GM19463 (cell line): ENCODE measurements around the gene MTCL3.
A peak's percentile ranks its signal among the peaks of the same experiment; 100 is the strongest.

Experiments used
- ATAC-seq: cut with Tn5 transposase; IDR thresholded peaks from one replicate; pipeline ENCODE4 v1.9.1; 2021; ENCODE audit warnings: mild to moderate bottlenecking, moderate library complexity; ENCODE audit not compliant: unreplicated experiment

The MTCL3 gene

GRCh38 chr6:127515794-127516661 lies 3.1 kb downstream of the MTCL3 start:
- peak; percentile 63 for ATAC-seq

DNA sequence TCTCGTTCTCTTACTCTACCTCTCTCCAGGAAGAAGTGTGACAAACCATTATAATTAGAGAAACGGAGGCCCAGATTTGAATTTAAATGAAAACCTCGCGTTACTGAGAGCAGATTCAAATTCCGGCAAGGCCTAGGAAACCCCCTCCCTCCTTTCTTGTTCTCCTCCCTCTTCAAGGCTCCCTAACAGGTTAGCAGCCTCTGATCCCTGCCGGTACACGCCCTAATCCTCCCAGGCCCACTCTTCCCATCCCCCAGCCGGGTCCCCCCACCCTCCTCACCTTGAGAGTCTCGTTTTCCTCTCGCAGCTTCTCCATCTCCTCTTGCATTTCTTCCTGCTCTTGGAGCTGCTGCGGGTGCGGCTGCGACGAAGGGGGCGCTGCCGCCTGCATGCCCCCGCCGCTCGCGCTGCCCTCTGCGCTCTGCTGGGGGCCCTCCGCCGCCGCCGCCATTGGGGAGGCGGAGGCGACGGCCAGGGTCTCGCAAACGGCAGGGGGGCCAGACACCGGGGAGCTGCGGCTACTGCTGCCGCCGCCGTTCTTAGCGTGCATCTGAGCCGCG lies 3.8 kb downstream of the MTCL3 start:
- peak; percentile 18 for ATAC-seq

GRCh38 chr6:127514773-127515227 lies 4.3 kb downstream of the MTCL3 start:
- no peak for ATAC-seq

GRCh38 chr6:127514179-127514772 lies 4.9 kb downstream of the MTCL3 start:
- no peak for ATAC-seq

GRCh38 chr6:127513425-127513824 lies 5.7 kb downstream of the MTCL3 start:
- no peak for ATAC-seq

DNA sequence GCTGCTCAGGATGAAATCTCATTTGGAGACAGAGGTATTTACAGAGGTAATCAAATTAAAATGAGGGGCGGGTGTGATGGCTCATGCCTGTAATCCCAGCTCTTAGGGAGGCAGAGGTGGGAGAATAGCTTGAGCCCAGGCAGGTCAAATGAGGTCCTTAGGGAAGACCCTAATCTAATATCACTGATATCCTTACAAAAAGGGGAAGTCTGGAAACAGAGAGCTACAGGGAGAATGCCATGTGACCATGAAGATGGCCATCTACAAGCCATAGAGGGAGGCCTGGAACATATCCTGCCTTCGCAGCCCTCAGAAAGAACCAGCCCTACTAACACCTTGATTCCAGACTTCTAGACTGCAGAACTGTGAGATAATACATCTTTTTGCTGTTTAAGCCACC lies 8.3 kb downstream of the MTCL3 start:
- ATAC-seq: no peak

GRCh38 chr6:127506894-127507293 lies 12.2 kb downstream of the MTCL3 start:
- no peak for ATAC-seq

DNA sequence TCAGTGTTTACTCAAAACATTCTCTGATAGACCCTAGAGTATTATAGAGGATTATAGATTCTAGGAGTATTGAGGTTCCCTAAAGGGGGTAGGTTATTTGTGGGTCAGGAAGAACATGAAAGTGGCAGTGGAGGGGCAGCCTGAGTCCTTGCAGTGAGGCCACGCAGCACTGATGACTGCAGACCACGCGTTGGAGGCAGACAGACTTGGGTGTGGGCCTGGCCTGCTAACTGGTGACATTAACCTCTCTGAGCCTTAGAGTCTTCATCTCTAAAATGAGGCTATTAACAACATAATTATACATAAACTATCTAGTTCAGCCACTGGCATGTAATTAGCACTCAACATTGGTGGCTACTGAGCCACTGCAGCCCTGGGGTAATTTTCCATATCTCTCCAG lies 16.1 kb downstream of the MTCL3 start:
- ATAC-seq: no peak

GRCh38 chr6:127497410-127497809 lies 21.7 kb downstream of the MTCL3 start:
- ATAC-seq: no peak

- no peak for ATAC-seq
Measured at GRCh38 chr6:127496471-127496870, 22.7 kb downstream of the MTCL3 start.

GRCh38 chr6:127494240-127494767 lies 24.8 kb downstream of the MTCL3 start:
- ATAC-seq: no peak

DNA sequence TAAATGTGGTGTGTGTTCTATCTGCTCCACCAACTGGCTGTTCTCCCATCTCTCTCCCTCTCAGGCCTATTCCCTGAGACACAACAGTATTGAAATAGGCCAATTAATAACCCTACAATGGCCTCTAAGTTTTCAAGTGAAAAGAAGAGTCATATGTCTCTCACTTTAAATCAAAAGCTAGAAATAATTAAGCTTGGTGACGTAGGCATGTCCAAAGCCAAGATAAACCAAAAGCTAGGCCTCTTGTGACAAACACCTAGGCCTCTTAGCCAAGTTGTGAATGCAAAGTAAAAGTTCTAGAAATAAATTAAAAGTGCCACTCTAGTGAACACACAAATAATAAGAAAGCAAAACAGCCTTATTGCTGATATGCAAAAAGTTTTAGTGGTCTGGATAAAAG lies 29.9 kb downstream of the MTCL3 start:
- ATAC-seq: no peak

- ATAC-seq: no peak
Measured at GRCh38 chr6:127486934-127487333, 32.2 kb downstream of the MTCL3 start.

DNA sequence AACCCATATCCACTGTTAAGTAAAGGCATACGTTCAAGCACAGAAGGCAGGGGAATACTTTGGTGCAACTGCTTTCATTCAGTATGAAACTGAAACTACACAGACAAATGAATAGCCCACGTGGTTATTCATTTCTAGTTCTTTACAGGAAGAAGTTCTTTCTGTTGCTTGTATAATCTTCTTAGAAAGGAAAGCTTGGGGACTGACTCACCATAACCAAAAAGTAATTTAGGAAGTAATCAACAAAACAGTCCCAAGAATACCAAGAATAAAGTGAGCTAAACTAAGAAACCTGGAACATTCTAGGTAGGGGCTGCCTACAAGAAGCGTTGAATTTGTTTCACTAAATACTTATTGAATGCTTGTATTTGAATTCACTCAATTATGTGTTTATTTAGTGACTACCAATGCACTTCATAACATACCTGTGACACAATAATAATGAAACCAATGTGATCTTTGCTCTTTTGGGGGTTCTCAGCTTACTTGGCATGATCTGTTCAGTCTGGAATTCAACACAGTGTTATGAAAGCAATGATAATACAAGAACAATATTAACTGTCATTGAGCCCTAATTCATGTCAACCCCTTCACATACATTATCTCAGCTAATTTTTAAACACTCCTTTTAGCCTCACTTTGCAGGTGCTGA lies 34.8 kb downstream of the MTCL3 start:
- peak; percentile 93 for ATAC-seq

GRCh38 chr6:127483399-127484055 lies 35.6 kb downstream of the MTCL3 start:
- peak; percentile 21 for ATAC-seq

DNA sequence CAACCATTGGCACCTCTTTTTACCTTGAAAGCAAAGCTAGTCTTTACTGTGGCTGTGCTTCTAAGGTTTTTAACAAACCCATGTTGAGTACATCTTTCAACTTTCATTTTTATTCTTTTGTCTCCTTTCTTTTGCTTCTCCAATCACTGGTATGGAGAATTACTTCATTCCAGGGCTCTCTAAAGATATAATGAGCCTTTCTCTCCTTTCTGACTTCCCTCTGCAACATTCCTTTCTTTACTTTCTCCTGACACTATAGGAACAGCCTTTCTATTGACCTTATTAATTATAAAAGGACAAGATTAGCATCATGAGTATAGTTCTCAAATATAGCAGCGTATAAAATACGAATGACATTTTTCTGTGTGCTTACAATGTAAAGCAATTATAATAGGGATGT lies 36.8 kb downstream of the MTCL3 start:
- no peak for ATAC-seq

GRCh38 chr6:127481628-127482027 lies 37.5 kb downstream of the MTCL3 start:
- no peak for ATAC-seq

GRCh38 chr6:127481111-127481510 lies 38.0 kb downstream of the MTCL3 start:
- no peak for ATAC-seq

DNA sequence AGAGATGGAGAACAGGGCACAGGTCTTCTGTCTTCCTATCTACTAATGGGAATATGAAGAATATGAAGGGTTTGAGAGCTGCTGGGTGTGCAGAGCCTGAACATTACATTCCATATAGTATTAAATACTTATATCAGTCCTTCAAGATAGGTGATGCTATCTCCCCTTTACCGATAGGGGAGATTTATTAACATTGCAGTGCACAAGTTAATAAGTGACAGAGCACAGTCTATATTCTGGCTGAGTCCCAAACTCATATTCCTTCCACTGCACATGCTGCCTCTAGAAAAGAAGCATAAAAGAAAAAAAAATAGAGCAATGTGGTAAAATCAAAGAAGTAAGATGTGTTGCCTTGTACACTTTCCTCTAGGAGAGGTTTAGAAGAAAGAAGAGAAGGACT lies 41.5 kb downstream of the MTCL3 start:
- no peak for ATAC-seq

GRCh38 chr6:127475823-127476176 lies 43.3 kb downstream of the MTCL3 start:
- ATAC-seq: no peak
